Femur (tissue), 1 donor: Measurements from ENCODE around the gene ZP3.
"Not testable (repeated sequence)": the region's sequence is repeated elsewhere in the genome, so short reads cannot be mapped to it uniquely, and the experiment has no call there.

Experiments used
- DNase-seq: peaks from one replicate; pipeline ENCODE4 v3.0.0-alpha.2; 2017

The ZP3 gene

GRCh38 chr7:76443846-76444245 is 19.1 kb downstream of the ZP3 start:
- DNase-seq: not testable (repeated sequence)

GRCh38 chr7:76445577-76446008 is 20.8 kb downstream of the ZP3 start:
- not testable (repeated sequence) for DNase-seq

DNA sequence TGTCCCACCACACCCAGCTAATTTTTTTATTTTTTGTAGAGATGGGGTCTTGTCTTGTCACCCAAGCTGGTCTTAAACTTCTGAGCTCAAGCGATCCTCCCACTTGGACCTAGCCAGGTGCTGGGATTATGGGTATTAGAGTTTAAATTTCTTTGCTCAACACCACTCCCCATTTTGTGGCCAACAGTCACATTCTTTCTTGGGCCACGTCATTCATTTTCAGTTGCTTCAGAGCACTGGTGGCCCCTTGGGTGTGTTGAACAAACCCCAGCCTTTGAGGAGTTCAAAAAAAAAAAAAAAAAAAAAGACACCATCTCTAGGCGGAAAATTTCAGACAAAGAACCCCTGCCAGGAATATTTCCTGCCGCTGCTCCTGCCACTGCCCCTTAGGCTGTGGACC is 32.3 kb downstream of the ZP3 start:
- not testable (repeated sequence) for DNase-seq

- DNase-seq: not testable (repeated sequence)
Observed at GRCh38 chr7:76458504-76458903, 33.8 kb downstream of the ZP3 start.

DNA sequence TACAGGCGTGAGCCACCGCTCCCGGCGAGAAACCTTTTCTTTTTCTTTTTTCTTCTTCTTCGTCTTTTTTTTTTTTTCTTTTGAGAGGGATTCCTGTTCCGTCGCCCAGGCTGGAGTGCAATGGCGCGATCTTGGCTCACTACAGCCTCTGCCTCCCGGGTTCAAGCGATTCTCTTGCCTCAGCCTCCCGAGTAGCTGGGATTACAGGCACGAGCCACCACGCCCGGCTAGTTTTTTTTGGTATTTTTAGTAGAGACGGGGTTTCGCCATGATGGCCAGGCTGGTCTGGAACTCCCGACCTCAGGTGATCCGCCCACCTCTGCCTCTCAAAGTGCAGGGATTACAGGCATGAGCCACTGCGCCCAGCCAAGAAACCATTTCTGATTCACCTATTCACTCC is 36.0 kb downstream of the ZP3 start:
- not testable (repeated sequence) for DNase-seq

GRCh38 chr7:76461464-76462101 is 36.8 kb downstream of the ZP3 start, which contains the start of gene DTX2:
Gene DTX2, plus strand, starts transcription at chr7:76461709. Its CDS starts 18,801 bp downstream, at chr7:76480510.
- DNase-seq: not testable (repeated sequence)

DNA sequence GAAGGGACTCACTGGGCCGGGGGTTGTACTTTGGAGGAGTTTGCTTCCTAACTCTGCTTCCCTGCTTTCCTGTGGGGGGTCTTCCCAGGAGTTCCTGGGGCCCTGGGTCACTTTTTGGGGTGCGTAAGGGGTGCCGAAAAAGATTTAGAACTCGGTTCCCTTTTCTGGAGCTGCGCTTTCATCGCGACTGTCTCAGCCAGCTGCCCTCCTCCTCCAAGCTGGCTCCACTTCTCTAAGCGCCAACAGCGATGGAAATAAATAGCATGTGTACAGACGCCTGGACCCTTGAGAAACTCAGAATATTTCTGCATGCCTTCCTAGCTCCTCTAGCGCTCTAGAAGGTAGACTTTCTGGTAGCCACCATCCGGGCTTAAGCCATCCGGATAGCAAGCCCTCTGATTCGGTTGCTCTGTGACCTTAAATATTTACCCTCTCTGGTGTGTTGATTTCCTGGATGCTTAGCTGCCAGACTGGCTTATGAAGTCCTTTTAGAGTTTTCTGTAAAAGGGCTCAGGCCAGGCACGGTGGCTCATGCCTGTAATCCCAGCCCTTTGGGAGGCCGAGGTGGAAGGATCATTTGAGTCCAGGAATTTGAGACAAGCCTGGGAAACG is 37.6 kb downstream of the ZP3 start:
- DNase-seq: not testable (repeated sequence)

DNA sequence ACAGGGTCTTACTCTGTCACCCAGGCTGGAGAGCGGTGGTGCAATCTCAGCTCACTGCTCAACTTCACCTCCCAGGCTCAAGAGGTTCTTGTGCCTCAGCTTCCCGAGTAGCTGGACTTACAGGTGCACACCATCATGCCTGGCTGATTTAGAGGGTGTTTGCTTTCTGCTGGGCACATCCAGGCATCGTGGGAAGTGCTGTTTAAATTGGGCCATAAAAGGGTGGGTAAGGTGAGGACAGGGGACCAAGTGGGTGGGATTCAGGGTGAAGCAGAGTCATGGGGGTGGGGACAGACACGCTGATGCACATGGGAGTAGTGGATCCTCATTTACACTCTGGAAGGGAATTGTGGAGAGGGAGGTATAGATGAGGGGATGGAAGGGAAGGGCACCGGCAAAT is 40.2 kb downstream of the ZP3 start:
- not testable (repeated sequence) for DNase-seq

DNA sequence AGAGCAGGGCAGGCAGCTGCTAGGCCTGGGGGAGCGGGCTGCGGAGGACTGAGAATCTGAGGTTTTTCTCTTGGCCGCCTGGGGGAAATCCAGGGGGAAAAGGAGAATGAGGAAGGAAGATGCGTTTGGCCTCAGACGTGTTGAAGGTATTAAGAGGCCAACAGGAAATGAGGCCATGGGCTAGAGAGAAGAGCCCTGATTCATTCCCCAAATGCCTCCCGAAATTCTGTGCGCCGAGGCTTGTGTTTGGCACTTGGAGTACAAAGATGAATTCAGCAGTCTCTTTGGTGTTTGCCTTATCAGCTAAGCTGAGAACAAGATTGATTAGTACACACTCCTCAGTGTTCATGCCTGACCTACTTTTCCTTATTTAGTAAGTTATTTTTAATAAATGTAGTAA is 41.2 kb downstream of the ZP3 start:
- DNase-seq: not testable (repeated sequence)

DNA sequence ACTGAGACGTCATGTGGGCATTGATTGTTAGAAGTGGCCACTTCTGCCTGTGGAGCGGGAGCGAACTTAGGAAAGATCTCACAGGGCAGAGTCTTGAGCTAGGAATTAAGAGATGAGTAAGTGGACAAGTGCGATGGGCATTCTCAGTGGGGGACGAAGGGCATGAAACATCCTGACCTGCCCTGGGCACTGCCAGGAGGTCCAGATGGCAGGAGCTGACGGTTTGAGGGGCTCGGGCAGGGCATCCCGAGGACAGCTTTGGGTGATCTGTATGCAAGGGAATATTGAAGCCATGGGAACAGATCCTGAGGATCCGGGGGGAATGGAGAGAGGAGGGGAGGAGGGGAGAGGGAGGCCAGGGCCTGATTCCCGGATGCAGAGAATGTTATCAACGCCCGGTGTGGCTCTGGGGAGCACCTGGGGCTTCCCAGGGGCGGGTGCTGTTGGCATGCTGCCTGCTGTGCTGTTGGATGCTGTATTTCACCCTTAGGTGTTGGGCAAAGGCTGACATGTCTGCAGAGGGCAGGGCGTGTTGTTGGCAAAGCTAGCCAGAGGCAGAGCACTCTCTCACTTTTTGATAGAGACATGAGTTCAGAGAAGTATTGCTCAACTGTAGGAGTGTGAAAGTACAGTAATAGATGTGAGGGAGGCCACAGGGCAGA is 43.1 kb downstream of the ZP3 start:
- not testable (repeated sequence) for DNase-seq

DNA sequence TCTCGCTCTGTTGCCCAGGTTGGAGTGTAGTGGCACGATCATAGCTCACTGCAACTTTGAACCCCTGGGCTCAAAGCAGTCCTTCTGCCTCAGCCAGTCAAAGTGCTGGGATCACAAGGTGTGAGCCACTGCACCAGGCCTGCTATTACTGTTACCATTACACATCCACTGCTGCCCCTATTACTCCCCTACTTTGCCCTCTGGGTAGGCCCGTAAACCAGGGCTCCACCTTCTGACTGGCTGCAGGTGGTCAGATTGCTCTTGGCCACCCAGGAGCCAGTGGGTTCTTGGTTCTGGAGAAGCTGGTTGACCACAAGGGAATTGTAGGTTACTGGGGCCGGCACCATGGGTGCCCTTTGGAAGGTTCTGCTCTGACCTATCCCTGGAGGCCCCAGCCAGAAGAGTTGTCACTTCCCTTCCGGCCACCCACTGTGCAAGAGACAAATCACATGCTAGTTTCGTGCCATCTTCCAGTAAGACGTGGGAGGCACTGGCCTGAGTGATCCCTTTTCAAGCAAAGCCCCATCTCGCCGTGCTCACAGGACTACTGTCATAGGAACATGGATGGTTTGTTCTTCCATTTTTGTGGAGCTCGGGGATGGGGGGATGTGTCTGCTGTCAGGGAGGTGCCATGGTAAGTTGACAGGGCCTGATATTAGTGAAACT is 46.9 kb downstream of the ZP3 start:
- not testable (repeated sequence) for DNase-seq

- DNase-seq: not testable (repeated sequence)
Observed at GRCh38 chr7:76473097-76473496, 48.3 kb downstream of the ZP3 start.

- not testable (repeated sequence) for DNase-seq
Observed at GRCh38 chr7:76476280-76476679, 51.5 kb downstream of the ZP3 start.

GRCh38 chr7:76476742-76477474 is 52.2 kb downstream of the ZP3 start:
- not testable (repeated sequence) for DNase-seq

GRCh38 chr7:76479628-76480027 is 54.9 kb downstream of the ZP3 start:
- DNase-seq: not testable (repeated sequence)

DNA sequence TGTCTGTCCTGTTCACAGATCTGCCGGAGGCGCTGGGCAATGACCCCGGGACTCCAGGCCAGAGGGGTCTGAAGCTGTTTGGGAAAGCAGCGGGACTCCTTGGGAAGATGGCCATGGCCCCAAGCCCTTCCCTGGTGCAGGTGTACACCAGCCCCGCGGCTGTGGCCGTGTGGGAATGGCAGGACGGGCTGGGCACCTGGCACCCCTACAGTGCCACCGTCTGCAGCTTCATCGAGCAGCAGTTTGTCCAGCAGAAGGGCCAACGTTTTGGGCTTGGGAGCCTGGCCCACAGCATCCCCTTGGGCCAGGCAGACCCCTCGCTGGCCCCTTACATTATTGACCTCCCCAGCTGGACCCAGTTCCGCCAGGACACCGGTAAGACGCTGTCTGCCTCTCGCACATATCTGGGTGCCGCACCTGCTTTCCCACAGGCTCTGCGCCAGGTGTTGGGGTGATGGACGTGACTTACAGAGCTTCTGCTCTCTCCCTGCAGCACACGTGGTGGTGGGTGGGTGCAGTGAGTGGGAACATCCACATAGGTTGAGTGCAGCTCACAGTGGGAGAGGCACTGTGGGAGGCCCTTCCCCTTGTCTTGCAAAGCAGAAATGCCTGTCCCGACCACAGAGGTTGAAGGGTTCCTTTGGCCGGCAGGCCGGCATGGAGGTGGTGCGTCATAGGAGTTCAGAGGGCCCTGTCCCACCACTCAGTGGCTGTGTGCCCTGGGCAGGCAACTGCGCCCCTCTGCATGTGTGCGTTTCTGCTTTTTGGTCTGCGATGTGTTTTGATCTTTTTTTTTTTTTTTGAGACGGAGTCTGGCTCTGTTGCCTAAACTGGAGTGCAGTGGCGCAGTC is 55.9 kb downstream of the ZP3 start:
- DNase-seq: not testable (repeated sequence)

DNA sequence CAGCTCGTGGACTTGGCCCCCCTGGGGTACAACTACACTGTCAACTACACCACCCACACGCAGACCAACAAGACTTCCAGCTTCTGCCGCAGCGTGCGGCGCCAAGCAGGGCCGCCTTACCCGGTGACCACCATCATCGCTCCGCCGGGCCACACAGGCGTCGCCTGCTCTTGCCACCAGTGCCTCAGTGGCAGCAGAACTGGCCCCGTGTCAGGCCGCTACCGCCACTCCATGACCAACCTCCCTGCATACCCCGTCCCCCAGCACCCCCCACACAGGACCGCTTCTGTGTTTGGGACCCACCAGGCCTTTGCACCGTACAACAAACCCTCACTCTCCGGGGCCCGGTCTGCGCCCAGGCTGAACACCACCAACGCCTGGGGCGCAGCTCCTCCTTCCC is 57.9 kb downstream of the ZP3 start:
- not testable (repeated sequence) for DNase-seq

- not testable (repeated sequence) for DNase-seq
Observed at GRCh38 chr7:76483081-76483480, 58.3 kb downstream of the ZP3 start.

- DNase-seq: not testable (repeated sequence)
Observed at GRCh38 chr7:76484456-76484855, 59.7 kb downstream of the ZP3 start.

DNA sequence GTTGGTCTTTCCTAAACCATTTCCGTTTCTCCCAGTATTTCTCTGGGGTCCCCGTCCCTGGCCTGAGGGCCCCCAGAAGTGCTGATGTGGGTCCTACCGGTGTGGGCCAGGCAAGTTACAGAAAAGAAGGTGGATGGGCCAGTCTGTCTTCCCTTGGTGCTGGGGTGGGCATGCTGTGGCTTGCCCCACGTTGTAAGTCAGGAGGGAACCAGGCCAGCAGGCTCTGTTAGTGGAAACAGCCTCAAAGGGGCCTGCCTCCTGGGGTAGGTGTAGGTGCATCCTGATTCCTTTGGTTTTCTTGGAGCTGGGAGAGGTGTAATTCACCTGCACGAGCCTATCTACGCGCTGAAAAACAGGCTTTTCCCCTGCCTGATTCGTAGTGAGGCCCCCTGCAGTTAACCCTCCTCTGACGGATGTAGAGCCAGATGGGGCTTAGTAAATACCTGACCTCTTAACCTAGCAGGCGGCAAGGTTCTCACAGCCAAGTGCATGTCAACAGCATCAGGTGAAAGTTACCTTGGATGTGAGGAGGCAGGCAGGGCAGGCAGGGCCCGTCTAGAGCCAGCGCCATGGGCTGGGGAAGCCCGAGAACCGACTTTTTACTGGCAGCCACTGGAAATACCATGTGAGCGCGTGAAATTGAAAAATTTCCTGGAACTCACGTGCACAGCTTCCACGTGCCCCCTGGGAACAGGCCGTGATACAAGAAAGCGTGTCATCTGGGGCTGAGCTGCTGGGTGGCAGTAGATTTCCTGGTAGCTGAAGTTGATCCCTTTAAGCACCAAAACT is 61.3 kb downstream of the ZP3 start:
- not testable (repeated sequence) for DNase-seq

DNA sequence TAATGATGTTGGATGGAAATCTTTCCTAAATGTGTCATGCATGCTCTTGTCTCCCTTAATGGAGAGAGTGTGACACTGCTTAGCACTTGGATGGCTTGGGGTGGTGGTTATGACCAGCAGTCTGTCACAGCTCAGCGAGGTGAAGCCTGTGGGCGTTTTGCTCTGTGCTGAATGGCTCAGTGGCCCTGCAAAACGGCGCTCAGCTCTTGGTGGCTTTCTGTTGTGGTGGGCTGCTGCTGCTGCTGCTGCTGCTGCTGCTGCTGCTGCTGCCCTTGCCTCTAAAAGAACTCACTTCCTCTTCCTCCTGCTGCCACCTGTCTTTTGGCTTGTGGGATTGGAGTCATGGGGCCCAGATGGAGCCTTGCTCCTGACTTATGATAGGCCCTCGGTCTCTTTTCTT is 61.9 kb downstream of the ZP3 start:
- DNase-seq: not testable (repeated sequence)
